Smooth muscle cell (in vitro differentiated cells): Measurements from ENCODE around the gene JAM3. TPM values are rescaled to one million over a fixed set of nuclear protein-coding genes. Genes with fewer than 3 reads are reported as not detected.

Experiments
- DNase-seq: peaks from one replicate; lab custom pipeline; 2025; ENCODE audit not compliant: unreplicated experiment; lab: John Stamatoyannopoulos, UW
- H2AFZ ChIP-seq: fragments of 200-600 bp; sonication (generic); 2 replicates; pipeline ENCODE4 v1.6.0; 2016; ENCODE audit warnings: antibody characterized with exemption, low read depth, mild to moderate bottlenecking
- H3F3A ChIP-seq: fragments of 200-600 bp; sonication (generic); 2 replicates; pipeline ENCODE4 v1.6.0; 2017; ENCODE audit warnings: antibody characterized with exemption, low read depth
- H3K27ac ChIP-seq: fragments of 200-600 bp; sonication (generic); 2 replicates; pipeline ENCODE4 v1.5.1; 2016; ENCODE audit warnings: low read depth, mild to moderate bottlenecking
- H3K27me3 ChIP-seq: fragments of 200-600 bp; sonication (generic); 2 replicates; pipeline ENCODE4 v1.6.1; 2016; ENCODE audit warnings: low read depth, mild to moderate bottlenecking
- H3K36me3 ChIP-seq: fragments of 200-600 bp; sonication (generic); 2 replicates; pipeline ENCODE4 v1.5.1; 2016; ENCODE audit warnings: low read depth
- H3K4me1 ChIP-seq: fragments of 200-600 bp; sonication (generic); 2 replicates; pipeline ENCODE4 v1.5.1; 2016; ENCODE audit warnings: low read depth
- H3K4me2 ChIP-seq: fragments of 200-600 bp; sonication (generic); 2 replicates; pipeline ENCODE4 v1.6.0; 2016; ENCODE audit warnings: mild to moderate bottlenecking
- H3K4me3 ChIP-seq: fragments of 200-600 bp; sonication (generic); 2 replicates; pipeline ENCODE4 v1.5.1; 2016; ENCODE audit warnings: mild to moderate bottlenecking
- H3K79me2 ChIP-seq: fragments of 200-600 bp; sonication (generic); 2 replicates; pipeline ENCODE4 v1.6.0; 2016; ENCODE audit warnings: low read depth, mild to moderate bottlenecking
- H3K9ac ChIP-seq: fragments of 200-600 bp; sonication (generic); 2 replicates; pipeline ENCODE4 v1.6.0; 2016; ENCODE audit warnings: low read depth
- H3K9me3 ChIP-seq: fragments of 200-600 bp; sonication (generic); replicated peaks from 2 replicates; pipeline ENCODE4 v1.5.1; 2016; ENCODE audit warnings: low read depth
- H4K20me1 ChIP-seq: fragments of 200-600 bp; sonication (generic); 2 replicates; pipeline ENCODE4 v1.6.0; 2016; ENCODE audit warnings: low read depth
- WGBS: methylation state at CpG from one replicate; pipeline ENCODE4 v1.1.7; 2016; ENCODE audit warnings: low lambda C conversion rate; 5-methylcytosine and 5-hydroxymethylcytosine counted together
- polyA plus RNA-seq: library from polyadenylated mRNA; unstranded; fragments of >200 nt; fragmentation: Nextera tagmentation; extraction: Ambion mirVana; gene quantifications from 2 replicates; pipeline ENCODE4 v1.2.1, GENCODE V29; 2016
- total RNA-seq: library from RNA; depleted of rRNA; stranded (reverse); fragments of >200 nt; gene quantifications from 2 replicates; pipeline ENCODE4 v1.2.3, GENCODE V29; 2014
- TF ChIP-seq, protein P1 (sequence below): fragments of 200-600 bp; sonication (generic); IDR thresholded peaks from 2 replicates; pipeline ENCODE4 v1.5.1; 2017; ENCODE audit warnings: borderline replicate concordance, mild to moderate bottlenecking, antibody characterized with exemption; ENCODE audit not compliant: insufficient read depth, poor library complexity, severe bottlenecking

The JAM3 gene
- total and polyA plus RNA-seq, 2 experiments from 2014 or later, result 75.5 to 82.9 TPM

GRCh38 chr11:134055029-134055428 is 13.8 kb upstream of the JAM3 start:
- no peaks in the 10 kb centered on the region for H3K79me2 ChIP-seq
- H3K27me3 ChIP-seq, result no peaks in the 10 kb centered on the region
- 92% methylated on average over 9 of the region's 9 CpGs for WGBS
- TF ChIP-seq, protein P1, sequence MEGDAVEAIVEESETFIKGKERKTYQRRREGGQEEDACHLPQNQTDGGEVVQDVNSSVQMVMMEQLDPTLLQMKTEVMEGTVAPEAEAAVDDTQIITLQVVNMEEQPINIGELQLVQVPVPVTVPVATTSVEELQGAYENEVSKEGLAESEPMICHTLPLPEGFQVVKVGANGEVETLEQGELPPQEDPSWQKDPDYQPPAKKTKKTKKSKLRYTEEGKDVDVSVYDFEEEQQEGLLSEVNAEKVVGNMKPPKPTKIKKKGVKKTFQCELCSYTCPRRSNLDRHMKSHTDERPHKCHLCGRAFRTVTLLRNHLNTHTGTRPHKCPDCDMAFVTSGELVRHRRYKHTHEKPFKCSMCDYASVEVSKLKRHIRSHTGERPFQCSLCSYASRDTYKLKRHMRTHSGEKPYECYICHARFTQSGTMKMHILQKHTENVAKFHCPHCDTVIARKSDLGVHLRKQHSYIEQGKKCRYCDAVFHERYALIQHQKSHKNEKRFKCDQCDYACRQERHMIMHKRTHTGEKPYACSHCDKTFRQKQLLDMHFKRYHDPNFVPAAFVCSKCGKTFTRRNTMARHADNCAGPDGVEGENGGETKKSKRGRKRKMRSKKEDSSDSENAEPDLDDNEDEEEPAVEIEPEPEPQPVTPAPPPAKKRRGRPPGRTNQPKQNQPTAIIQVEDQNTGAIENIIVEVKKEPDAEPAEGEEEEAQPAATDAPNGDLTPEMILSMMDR, result no peak
- H3K4me2 ChIP-seq, result no peak overlapping the region
- no peak overlapping the region for H3K9ac ChIP-seq
- no peaks in the 10 kb centered on the region for H3K9me3 ChIP-seq
- no peaks in the 10 kb centered on the region for H3F3A ChIP-seq
- no peak overlapping the region for H2AFZ ChIP-seq
- DNase-seq, result no peak
- H4K20me1 ChIP-seq, result no peaks in the 10 kb centered on the region
- no peak overlapping the region for H3K27ac ChIP-seq
- no peak overlapping the region for H3K4me3 ChIP-seq
- no peaks in the 10 kb centered on the region for H3K4me1 ChIP-seq
- no peaks in the 10 kb centered on the region for H3K36me3 ChIP-seq

DNA sequence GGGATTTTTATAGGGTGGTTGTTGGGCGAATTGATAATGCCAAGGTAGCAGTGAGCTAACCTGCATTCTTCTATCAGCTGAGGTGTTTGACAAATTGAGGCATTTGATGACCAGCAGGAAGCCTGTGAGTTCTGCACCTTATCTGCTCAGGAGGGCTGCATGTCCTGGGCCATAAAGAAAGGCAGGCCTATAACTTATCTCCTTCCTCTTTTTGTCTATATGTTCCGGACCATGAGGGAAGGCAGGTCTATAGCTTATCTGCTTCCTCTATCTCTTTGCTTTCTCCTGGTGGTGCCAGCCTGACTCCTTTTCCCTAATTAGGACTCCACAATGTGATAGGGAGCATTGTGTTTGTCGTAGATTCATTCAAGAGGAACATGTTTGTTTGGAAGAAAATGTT is 8.6 kb upstream of the JAM3 start:
- Histone ChIP-seq H3K4me2 (no peak overlapping the region), H3K4me3 (no peak overlapping the region), H2AFZ (no peak overlapping the region), H3K36me3 (no peaks in the 10 kb centered on the region), H3K27ac (no peak overlapping the region), H3K9me3 (no peaks in the 10 kb centered on the region), H3K79me2 (no peaks in the 10 kb centered on the region), H3K9ac (no peak overlapping the region), H3F3A (no peaks in the 10 kb centered on the region), H3K27me3 (peaks cover 14% of the 10 kb centered on the region), H4K20me1 (no peaks in the 10 kb centered on the region), H3K4me1 (no peaks in the 10 kb centered on the region)
- WGBS, result 73% methylated on average over 3 of the region's 3 CpGs
- no peak for DNase-seq
- TF ChIP-seq, protein P1, result no peak

GRCh38 chr11:134062265-134063123 is 6.4 kb upstream of the JAM3 start:
- Histone ChIP-seq H3K4me2 (no peak overlapping the region), H3F3A (no peaks in the 10 kb centered on the region), H3K79me2 (no peaks in the 10 kb centered on the region), H3K4me3 (no peak overlapping the region), H3K36me3 (no peaks in the 10 kb centered on the region), H3K4me1 (no peaks in the 10 kb centered on the region), H3K27ac (no peak overlapping the region), H3K9ac (no peak overlapping the region), H4K20me1 (no peaks in the 10 kb centered on the region), H3K9me3 (no peaks in the 10 kb centered on the region), H3K27me3 (peaks cover 17% of the 10 kb centered on the region), H2AFZ (no peak overlapping the region)
- 90% methylated on average over 24 of the region's 24 CpGs for WGBS
- TF ChIP-seq, protein P1, result no peak
- DNase-seq, result no peak

DNA sequence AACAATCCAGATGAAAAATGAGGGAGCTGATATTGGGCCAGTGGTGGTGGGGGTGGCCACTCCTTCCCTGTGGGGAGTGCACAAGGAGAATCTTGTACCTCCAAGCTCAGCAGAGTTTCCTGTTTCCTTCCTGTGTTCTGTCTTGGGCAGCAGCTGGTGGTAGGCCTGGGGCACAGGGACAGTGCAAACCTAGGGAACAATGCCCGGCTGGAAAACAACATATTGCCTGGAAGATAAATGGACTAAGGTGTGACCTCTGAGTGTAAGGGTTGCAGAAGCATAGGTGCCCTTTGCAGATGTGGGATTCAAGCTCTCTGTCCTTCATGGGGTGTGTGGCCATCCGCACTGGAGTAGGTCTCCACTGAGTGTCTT is 5.8 kb upstream of the JAM3 start:
- H3K27me3 ChIP-seq, result peaks cover 17% of the 10 kb centered on the region
- no peaks in the 10 kb centered on the region for H3F3A ChIP-seq
- TF ChIP-seq, protein P1, result no peak
- H3K27ac ChIP-seq, result no peak overlapping the region
- no peaks in the 10 kb centered on the region for H3K79me2 ChIP-seq
- H3K4me2 ChIP-seq, result no peak overlapping the region
- H3K9ac ChIP-seq, result no peak overlapping the region
- no peaks in the 10 kb centered on the region for H3K4me1 ChIP-seq
- no peaks in the 10 kb centered on the region for H4K20me1 ChIP-seq
- H3K36me3 ChIP-seq, result no peaks in the 10 kb centered on the region
- H3K4me3 ChIP-seq, result no peak overlapping the region
- H2AFZ ChIP-seq, result no peak overlapping the region
- no peaks in the 10 kb centered on the region for H3K9me3 ChIP-seq
- 97% methylated on average over 2 of the region's 2 CpGs for WGBS
- DNase-seq, result no peak
